H9 (cell line): Measurements from ENCODE around the gene HS3ST2. TPM values are rescaled to one million over a fixed set of nuclear protein-coding genes. Genes with fewer than 3 reads are reported as not detected.

ENCODE experiments used
- DNase-seq: peaks from one replicate; pipeline ENCODE4 v3.0.0-alpha.2; 2017
- H2AFZ ChIP-seq: one replicate; pipeline ENCODE4 v1.6.1; 2013; ENCODE audit warnings: mild to moderate bottlenecking, low read length, control low read depth, moderate library complexity
- H2AK5ac ChIP-seq: 2 replicates; pipeline ENCODE4 v1.6.1; 2013; ENCODE audit warnings: low read length, control low read depth, mixed read lengths; ENCODE audit not compliant: insufficient read length
- H2BK120ac ChIP-seq: one replicate; pipeline ENCODE4 v1.6.1; 2013; ENCODE audit warnings: low read depth, mild to moderate bottlenecking, low read length, control low read depth, inconsistent platforms; ENCODE audit not compliant: poor library complexity, severe bottlenecking
- H2BK12ac ChIP-seq: 2 replicates; pipeline ENCODE4 v1.6.1; 2013; ENCODE audit warnings: low read length, control low read depth, mixed read lengths, low read depth; ENCODE audit not compliant: insufficient read length
- H2BK15ac ChIP-seq: 2 replicates; pipeline ENCODE4 v1.6.1; 2013; ENCODE audit warnings: low read depth, low read length, control low read depth
- H2BK20ac ChIP-seq: one replicate; pipeline ENCODE4 v1.6.1; 2013; ENCODE audit warnings: low read depth, mild to moderate bottlenecking, low read length, control low read depth, inconsistent platforms; ENCODE audit not compliant: poor library complexity, severe bottlenecking
- H2BK5ac ChIP-seq: 2 replicates; pipeline ENCODE4 v1.6.1; 2013; ENCODE audit warnings: low read length, control low read depth, mixed read lengths; ENCODE audit not compliant: insufficient read length
- H3K14ac ChIP-seq: 2 replicates; pipeline ENCODE4 v1.6.1; 2013; ENCODE audit warnings: low read length, control low read depth; ENCODE audit not compliant: insufficient read depth
- H3K18ac ChIP-seq: 2 replicates; pipeline ENCODE4 v1.6.1; 2013; ENCODE audit warnings: low read depth, mild to moderate bottlenecking, mixed read lengths, low read length, control low read depth; ENCODE audit not compliant: insufficient read length
- H3K23ac ChIP-seq: 2 replicates; pipeline ENCODE4 v1.6.1; 2013; ENCODE audit warnings: low read length, control low read depth, mixed read lengths, low read depth; ENCODE audit not compliant: insufficient read length
- H3K23me2 ChIP-seq: 2 replicates; pipeline ENCODE4 v1.6.1; 2013; ENCODE audit warnings: low read depth, mild to moderate bottlenecking, mixed read lengths, low read length, control low read depth; ENCODE audit not compliant: insufficient read length, poor library complexity, severe bottlenecking
- H3K27ac ChIP-seq: 2 replicates; pipeline ENCODE4 v1.5.1; 2013; ENCODE audit warnings: low read length, control low read depth, mixed read lengths, low read depth; ENCODE audit not compliant: insufficient read length
- H3K27me3 ChIP-seq: 2 replicates; pipeline ENCODE4 v1.6.1; 2013; ENCODE audit warnings: low read length, control low read depth, inconsistent platforms; ENCODE audit not compliant: insufficient read depth
- H3K4ac ChIP-seq: 2 replicates; pipeline ENCODE4 v1.6.1; 2013; ENCODE audit warnings: low read depth, mild to moderate bottlenecking, control low read depth, inconsistent platforms, low read length, moderate library complexity
- H3K4me1 ChIP-seq: 2 replicates; pipeline ENCODE4 v1.6.1; 2013; ENCODE audit warnings: low read length, control low read depth, inconsistent platforms; ENCODE audit not compliant: insufficient read depth
- H3K4me2 ChIP-seq: 2 replicates; pipeline ENCODE4 v1.6.1; 2013; ENCODE audit warnings: low read length, control low read depth, mixed read lengths; ENCODE audit not compliant: insufficient read length, insufficient read depth
- H3K56ac ChIP-seq: 2 replicates; pipeline ENCODE4 v1.6.1; 2013; ENCODE audit warnings: low read depth, mild to moderate bottlenecking, mixed read lengths, low read length, control low read depth; ENCODE audit not compliant: insufficient read length
- H3K79me1 ChIP-seq: 2 replicates; pipeline ENCODE4 v1.6.1; 2013; ENCODE audit warnings: low read depth, mild to moderate bottlenecking, moderate library complexity, low read length, control low read depth, inconsistent platforms; ENCODE audit not compliant: insufficient read depth, poor library complexity, severe bottlenecking
- H3K79me2 ChIP-seq: 2 replicates; pipeline ENCODE4 v1.6.1; 2013; ENCODE audit warnings: low read length, control low read depth, inconsistent platforms; ENCODE audit not compliant: insufficient read depth
- H3K9ac ChIP-seq: 2 replicates; pipeline ENCODE4 v1.6.1; 2013; ENCODE audit warnings: low read length, control low read depth, mixed read lengths; ENCODE audit not compliant: insufficient read length; ENCODE audit errors: extremely low read depth
- H3K9me3 ChIP-seq: one replicate; pipeline ENCODE4 v1.6.1; 2013; ENCODE audit warnings: low read depth, low read length, inconsistent platforms; ENCODE audit not compliant: control insufficient read depth
- H3T11ph ChIP-seq: one replicate; pipeline ENCODE4 v1.6.1; 2013; ENCODE audit warnings: mild to moderate bottlenecking, low read length, control low read depth, inconsistent platforms
- H4K20me1 ChIP-seq: one replicate; pipeline ENCODE4 v1.6.1; 2013; ENCODE audit not compliant: control insufficient read depth, insufficient read length, insufficient read depth
- H4K5ac ChIP-seq: 2 replicates; pipeline ENCODE4 v1.6.1; 2013; ENCODE audit warnings: low read depth, mild to moderate bottlenecking, mixed read lengths, low read length, control low read depth; ENCODE audit not compliant: insufficient read length
- H4K8ac ChIP-seq: replicated peaks from 2 replicates; pipeline ENCODE4 v1.6.1; 2013; ENCODE audit warnings: low read length, control low read depth, mixed read lengths, low read depth; ENCODE audit not compliant: insufficient read length
- H4K91ac ChIP-seq: 2 replicates; pipeline ENCODE4 v1.6.1; 2013; ENCODE audit warnings: low read depth, mild to moderate bottlenecking, moderate library complexity, mixed read lengths, low read length, control low read depth; ENCODE audit not compliant: insufficient read length
- H3K27ac Mint-ChIP-seq, 3 experiments: 2 replicates in 2 of 3; 3 replicates in 1 of 3; pipeline ENCODE4 v1.8.0; 2020 to 2021; ENCODE audit warnings: mixed read lengths in 3 of 3, mild to moderate bottlenecking in 1 of 3, moderate library complexity in 1 of 3
- H3K27me3 Mint-ChIP-seq: 2 replicates; pipeline ENCODE4 v1.8.0; 2021; ENCODE audit warnings: low read depth, mild to moderate bottlenecking, moderate library complexity, mixed read lengths
- H3K36me3 Mint-ChIP-seq, 3 experiments: 2 replicates in 2 of 3; 3 replicates in 1 of 3; pipeline ENCODE4 v1.8.0; 2020 to 2021; ENCODE audit warnings: low read depth in 3 of 3, mixed read lengths in 3 of 3; ENCODE audit not compliant: insufficient read depth in 1 of 3
- H3K4me1 Mint-ChIP-seq, 2 experiments: 2 replicates each; pipeline ENCODE4 v1.8.0; 2020; ENCODE audit warnings: mixed read lengths in 2 of 2
- H3K4me3 Mint-ChIP-seq, 2 experiments: 2 replicates in 1 of 2; 3 replicates in 1 of 2; pipeline ENCODE4 v1.8.0; 2020 to 2021; ENCODE audit warnings: mild to moderate bottlenecking in 2 of 2, mixed read lengths in 2 of 2, moderate library complexity in 1 of 2
- H3K9me3 Mint-ChIP-seq, 2 experiments: 2 replicates in 1 of 2; 3 replicates in 1 of 2; pipeline ENCODE4 v1.8.0; 2020; ENCODE audit warnings: mild to moderate bottlenecking in 2 of 2, mixed read lengths in 2 of 2, moderate library complexity in 1 of 2
- total RNA-seq: library from RNA; stranded (reverse); gene quantifications from 2 replicates; pipeline ENCODE4 v1.2.1, GENCODE V29; 2021
- TF ChIP-seq, protein P1 (sequence below): fragments of 200-600 bp; sonication (generic); conservative IDR thresholded peaks from 3 replicates; pipeline ENCODE4 v1.8.0; 2021; ENCODE audit warnings: antibody characterized with exemption, mild to moderate bottlenecking

HS3ST2 gene
- total RNA-seq, 1 experiment from 2014 or later, result 3.1 TPM

DNA sequence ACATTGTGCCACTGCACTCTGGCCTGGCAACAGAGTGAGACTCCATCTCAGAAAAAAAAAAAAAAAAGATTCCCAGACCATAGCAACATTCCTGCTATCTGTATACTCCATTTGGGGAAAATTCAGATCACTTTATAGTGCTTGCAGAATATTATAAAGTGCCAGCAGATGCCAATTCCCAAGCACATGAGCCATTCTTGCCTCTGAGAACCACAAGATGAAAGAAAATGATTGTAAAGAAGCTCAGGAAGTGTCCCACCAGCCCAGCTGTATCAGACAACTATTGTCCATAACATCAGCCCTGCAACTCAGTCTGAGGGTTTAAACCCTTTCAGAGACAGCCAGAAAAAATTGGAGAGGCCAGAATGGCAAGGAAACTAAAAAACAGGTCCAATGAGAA, 69.0 kb downstream of the HS3ST2 start:
- H3K4me3 Mint-ChIP-seq, result no peak overlapping the region
- no peaks in the 10 kb centered on the region for H3K23me2 ChIP-seq
- no peaks in the 10 kb centered on the region for H3K4me1 ChIP-seq
- no peak overlapping the region for H2AK5ac ChIP-seq
- H3K9me3 Mint-ChIP-seq, result no peaks in the 10 kb centered on the region
- no peaks in the 10 kb centered on the region for H3K9me3 ChIP-seq
- H3K14ac ChIP-seq, result no peak overlapping the region
- no peak overlapping the region for H3K56ac ChIP-seq
- H4K5ac ChIP-seq, result no peak overlapping the region
- H3K4me1 Mint-ChIP-seq, result peaks cover 9 to 14% of the 10 kb centered on the region in 2 experiments
- no peaks in the 10 kb centered on the region for H3K36me3 Mint-ChIP-seq
- no peak overlapping the region for H3K23ac ChIP-seq
- H3K27me3 Mint-ChIP-seq, result peaks cover 2% of the 10 kb centered on the region; the same call in 1 of the 2 replicates
- no peak overlapping the region for H3K27ac ChIP-seq
- H2AFZ ChIP-seq, result no peak overlapping the region
- no peaks in the 10 kb centered on the region for H3K79me1 ChIP-seq
- no peak overlapping the region; a peak in 1 of 7 replicates for H3K27ac Mint-ChIP-seq
- H3K18ac ChIP-seq, result no peak overlapping the region
- TF ChIP-seq, protein P1, sequence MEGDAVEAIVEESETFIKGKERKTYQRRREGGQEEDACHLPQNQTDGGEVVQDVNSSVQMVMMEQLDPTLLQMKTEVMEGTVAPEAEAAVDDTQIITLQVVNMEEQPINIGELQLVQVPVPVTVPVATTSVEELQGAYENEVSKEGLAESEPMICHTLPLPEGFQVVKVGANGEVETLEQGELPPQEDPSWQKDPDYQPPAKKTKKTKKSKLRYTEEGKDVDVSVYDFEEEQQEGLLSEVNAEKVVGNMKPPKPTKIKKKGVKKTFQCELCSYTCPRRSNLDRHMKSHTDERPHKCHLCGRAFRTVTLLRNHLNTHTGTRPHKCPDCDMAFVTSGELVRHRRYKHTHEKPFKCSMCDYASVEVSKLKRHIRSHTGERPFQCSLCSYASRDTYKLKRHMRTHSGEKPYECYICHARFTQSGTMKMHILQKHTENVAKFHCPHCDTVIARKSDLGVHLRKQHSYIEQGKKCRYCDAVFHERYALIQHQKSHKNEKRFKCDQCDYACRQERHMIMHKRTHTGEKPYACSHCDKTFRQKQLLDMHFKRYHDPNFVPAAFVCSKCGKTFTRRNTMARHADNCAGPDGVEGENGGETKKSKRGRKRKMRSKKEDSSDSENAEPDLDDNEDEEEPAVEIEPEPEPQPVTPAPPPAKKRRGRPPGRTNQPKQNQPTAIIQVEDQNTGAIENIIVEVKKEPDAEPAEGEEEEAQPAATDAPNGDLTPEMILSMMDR, result no peak
- no peaks in the 10 kb centered on the region for H4K20me1 ChIP-seq
- H2BK120ac ChIP-seq, result no peak overlapping the region
- H2BK15ac ChIP-seq, result no peak overlapping the region
- no peak overlapping the region for H3T11ph ChIP-seq
- H3K79me2 ChIP-seq, result no peaks in the 10 kb centered on the region
- no peaks in the 10 kb centered on the region for H3K27me3 ChIP-seq
- H3K4me2 ChIP-seq, result no peak overlapping the region
- H4K91ac ChIP-seq, result no peak overlapping the region
- no peak overlapping the region for H4K8ac ChIP-seq
- no peak for DNase-seq
- H2BK12ac ChIP-seq, result no peak overlapping the region
- no peak overlapping the region for H3K9ac ChIP-seq
- no peak overlapping the region for H2BK5ac ChIP-seq
- H2BK20ac ChIP-seq, result no peak overlapping the region
- H3K4ac ChIP-seq, result no peak overlapping the region
